HG03354 (cell line): ENCODE results near the gene CRYBA2.

ENCODE experiments used
- ATAC-seq: cut with Tn5 transposase; IDR thresholded peaks from one replicate; pipeline ENCODE4 v1.9.1; 2021; ENCODE audit warnings: mild to moderate bottlenecking; ENCODE audit not compliant: unreplicated experiment, poor library complexity, severe bottlenecking

CRYBA2 gene

GRCh38 chr2:218984239-218985020, 8.8 kb downstream of the CRYBA2 start:
- no peak for ATAC-seq

DNA sequence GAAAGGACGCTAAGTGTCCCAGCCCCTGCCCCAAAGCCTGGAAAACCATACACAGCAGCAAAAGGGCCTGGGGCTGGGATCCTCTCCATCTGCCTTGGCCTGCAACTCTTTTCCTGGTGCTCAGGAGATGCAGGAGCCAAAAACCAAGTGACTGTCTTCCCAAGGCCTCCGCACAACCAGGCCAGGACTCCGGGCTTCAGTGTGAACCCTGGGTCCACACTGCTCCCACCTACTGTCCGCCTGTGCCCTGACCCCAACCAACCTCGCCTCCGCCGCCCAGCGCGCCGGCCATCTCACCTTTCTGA, 9.3 kb downstream of the CRYBA2 start:
- no peak for ATAC-seq

GRCh38 chr2:218983263-218983933, 9.8 kb downstream of the CRYBA2 start:
- ATAC-seq = no peak

GRCh38 chr2:218982586-218983262, 10.5 kb downstream of the CRYBA2 start:
- ATAC-seq = no peak

- ATAC-seq = no peak
Measured at GRCh38 chr2:218981881-218982585, 11.2 kb downstream of the CRYBA2 start.

DNA sequence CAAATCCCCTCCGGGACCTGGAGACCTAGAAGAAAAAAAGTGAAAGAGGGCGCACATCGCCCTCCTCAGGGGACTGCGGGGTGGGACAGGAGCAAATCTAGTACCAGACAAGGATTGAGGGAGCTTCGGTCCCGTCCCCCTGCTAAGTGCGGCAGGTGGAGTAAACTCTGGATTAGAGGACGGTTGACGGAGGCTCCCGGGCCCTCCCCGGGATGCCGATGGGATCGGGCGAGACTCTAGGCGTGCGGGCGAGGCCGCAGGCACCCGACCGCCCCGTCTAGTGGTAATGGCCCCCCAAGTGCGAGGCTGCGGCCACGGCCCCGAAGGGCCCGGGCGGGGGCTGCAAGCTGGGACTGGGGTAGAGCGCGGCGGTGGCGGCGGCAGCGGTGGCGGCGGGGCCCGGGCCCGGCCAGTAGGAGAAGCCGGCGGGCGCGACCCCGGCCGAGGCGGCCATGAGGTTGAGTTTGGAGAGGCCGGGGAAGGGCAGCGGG, 11.8 kb downstream of the CRYBA2 start:
- no peak for ATAC-seq

- no peak for ATAC-seq
Measured at GRCh38 chr2:218980735-218981389, 12.4 kb downstream of the CRYBA2 start.

GRCh38 chr2:218979846-218980734, 13.1 kb downstream of the CRYBA2 start:
- peak; percentile 95 for ATAC-seq

DNA sequence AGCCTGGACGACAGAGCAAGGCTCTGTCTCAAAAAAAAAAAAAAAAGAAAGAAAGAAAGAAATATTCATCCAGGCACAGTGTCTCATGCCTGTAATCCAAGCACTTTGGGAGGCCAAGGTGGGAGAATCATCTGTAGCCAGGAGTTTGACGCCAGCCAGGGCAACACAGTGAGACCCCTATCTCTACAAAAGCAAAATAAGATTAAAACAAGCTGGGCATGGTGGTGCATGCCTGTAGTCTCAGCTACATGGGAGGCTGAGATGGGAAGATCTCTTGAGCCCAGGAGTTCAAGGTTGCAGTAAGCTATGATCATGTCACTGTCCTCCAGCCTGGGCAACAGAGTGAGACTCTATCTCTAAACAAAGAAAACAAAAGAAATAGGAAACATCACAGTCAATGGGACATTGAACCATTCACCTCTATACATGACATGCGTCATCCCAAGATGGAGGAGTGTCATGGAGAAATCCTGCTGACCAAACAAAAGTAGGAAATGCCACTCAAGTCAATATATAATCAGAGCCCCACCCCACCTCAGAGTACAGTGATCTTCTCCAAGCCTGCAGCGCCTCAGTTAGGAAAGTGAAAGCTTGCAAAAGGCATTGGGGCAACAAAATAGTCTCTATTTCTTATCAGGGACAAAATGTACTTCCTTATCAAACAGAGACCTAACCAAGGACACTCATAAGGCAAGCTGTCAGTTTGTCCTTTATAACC, 18.0 kb downstream of the CRYBA2 start:
- no peak for ATAC-seq

- ATAC-seq = no peak
Measured at GRCh38 chr2:218970894-218971293, 22.3 kb downstream of the CRYBA2 start.

GRCh38 chr2:218964041-218964771, 29.0 kb downstream of the CRYBA2 start:
- no peak for ATAC-seq

DNA sequence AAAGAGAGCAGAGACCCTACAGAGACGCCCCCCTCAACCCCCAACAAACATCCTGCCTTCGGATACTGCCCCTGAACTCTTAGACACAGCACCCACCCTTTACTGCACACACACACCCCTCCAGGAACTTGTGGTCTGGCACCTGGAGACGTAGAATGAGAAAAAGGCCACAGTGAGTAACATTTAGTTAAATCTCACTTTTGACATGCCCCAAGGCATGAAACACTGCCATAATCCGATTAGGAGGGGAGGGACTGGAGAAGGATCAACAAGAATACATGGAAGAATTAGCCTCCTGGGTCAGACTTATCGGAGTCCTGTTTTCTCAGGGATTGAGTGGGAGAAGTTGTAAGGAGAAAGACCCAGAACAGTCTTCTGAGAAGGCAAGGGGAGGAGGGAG, 29.6 kb downstream of the CRYBA2 start:
- no peak for ATAC-seq

- no peak for ATAC-seq
Measured at GRCh38 chr2:218962859-218963492, 30.2 kb downstream of the CRYBA2 start.

DNA sequence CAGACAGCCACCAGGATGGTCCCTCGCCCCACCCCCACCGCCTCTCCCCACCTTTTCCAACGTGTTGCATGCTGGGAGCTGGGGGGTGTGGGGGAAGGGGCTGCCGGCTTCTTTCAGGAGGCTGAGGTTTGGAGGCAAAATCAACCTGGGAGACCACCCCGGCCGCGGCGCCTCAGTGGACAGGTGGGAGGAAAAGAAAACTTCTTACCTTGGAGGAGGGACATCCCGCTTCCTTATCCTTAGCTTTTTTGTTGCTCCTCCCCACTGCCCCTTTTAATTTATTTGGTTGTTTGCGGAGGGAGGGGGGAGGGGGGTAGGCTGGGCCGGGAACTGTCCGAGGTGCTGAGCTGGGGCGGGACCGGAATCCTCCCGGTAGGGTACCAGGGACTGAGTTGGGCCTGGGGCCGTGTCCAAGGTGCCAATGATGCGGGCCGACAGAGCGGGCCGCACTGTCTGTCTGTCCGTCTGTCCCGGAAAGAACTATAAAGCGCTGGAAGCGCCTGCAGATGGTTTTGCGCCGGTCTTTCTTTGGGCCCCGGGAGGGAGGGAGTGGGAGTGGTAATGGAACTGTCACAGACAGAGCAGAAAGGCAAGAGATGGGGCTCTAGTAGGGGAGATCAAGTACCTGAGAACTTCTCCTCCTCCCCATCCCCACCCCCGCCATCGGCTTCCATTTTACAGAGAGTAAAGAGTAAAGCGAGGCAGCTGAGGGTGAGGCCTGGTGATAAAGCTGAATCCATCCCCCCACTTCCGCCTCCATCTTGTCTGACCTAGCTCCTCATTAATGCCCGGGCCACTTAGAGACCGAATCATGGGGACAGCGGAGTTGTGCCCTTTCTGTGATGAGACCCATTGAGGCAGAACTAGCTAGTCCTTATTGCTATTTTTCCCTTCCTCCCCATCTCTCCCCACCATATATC, 31.3 kb downstream of the CRYBA2 start:
- ATAC-seq = no peak

- ATAC-seq = no peak
Measured at GRCh38 chr2:218961229-218961628, 32.0 kb downstream of the CRYBA2 start.
